OCI-LY1 (cell line): Measurements from ENCODE around the gene TPH2.

Source experiments
- H2AFZ ChIP-seq: fragments of 200-600 bp; sonication (generic), shearing (Covaris generic); 2 replicates; pipeline ENCODE4 v1.6.0; 2014; ENCODE audit warnings: antibody characterized with exemption, mild to moderate bottlenecking, low read length
- H3F3A ChIP-seq: fragments of 200-600 bp; sonication (generic), shearing (Covaris generic); 2 replicates; pipeline ENCODE4 v1.6.0; 2014; ENCODE audit warnings: mild to moderate bottlenecking, antibody characterized with exemption, low read length, moderate library complexity; ENCODE audit not compliant: insufficient read depth
- H3K27ac ChIP-seq: fragments of 200-600 bp; sonication (generic); 2 replicates; pipeline ENCODE4 v1.5.1; 2014; ENCODE audit warnings: low read length, mixed run types, mild to moderate bottlenecking, low read depth; ENCODE audit not compliant: poor library complexity, severe bottlenecking
- H3K27me3 ChIP-seq: fragments of 200-600 bp; sonication (generic); 2 replicates; pipeline ENCODE4 v1.6.0; 2014; ENCODE audit warnings: antibody characterized with exemption, mild to moderate bottlenecking, low read length, moderate library complexity; ENCODE audit not compliant: insufficient read depth
- H3K36me3 ChIP-seq: fragments of 200-600 bp; sonication (generic); 2 replicates; pipeline ENCODE4 v1.6.1; 2014; ENCODE audit warnings: mild to moderate bottlenecking, antibody characterized with exemption, low read length, moderate library complexity, mixed read lengths; ENCODE audit not compliant: insufficient read depth
- H3K4me1 ChIP-seq: fragments of 200-600 bp; sonication (generic); 2 replicates; pipeline ENCODE4 v1.5.1; 2014; ENCODE audit warnings: mild to moderate bottlenecking, low read length, moderate library complexity; ENCODE audit not compliant: insufficient read depth, severe bottlenecking
- H3K4me2 ChIP-seq: fragments of 200-600 bp; sonication (generic), shearing (Covaris generic); 2 replicates; pipeline ENCODE4 v1.6.1; 2014; ENCODE audit warnings: low read length
- H3K4me3 ChIP-seq: fragments of 200-600 bp; sonication (generic); 2 replicates; pipeline ENCODE4 v1.5.1; 2014; ENCODE audit warnings: low read length, low read depth, mild to moderate bottlenecking, mixed read lengths; ENCODE audit not compliant: poor library complexity, severe bottlenecking
- H3K79me2 ChIP-seq: fragments of 200-600 bp; shearing (Covaris generic); 2 replicates; pipeline ENCODE4 v1.6.1; 2016; ENCODE audit warnings: mixed run types, low read length, mixed read lengths; ENCODE audit not compliant: insufficient read depth
- H3K9ac ChIP-seq: fragments of 200-600 bp; sonication (generic), shearing (Covaris generic); 2 replicates; pipeline ENCODE4 v1.6.1; 2014; ENCODE audit warnings: mild to moderate bottlenecking, low read length, mixed read lengths
- H3K9me2 ChIP-seq: fragments of 200-600 bp; sonication (generic), shearing (Covaris generic); 2 replicates; pipeline ENCODE4 v1.6.1; 2014; ENCODE audit warnings: low read depth, mild to moderate bottlenecking, low read length, mixed read lengths
- H3K9me3 ChIP-seq: fragments of 200-600 bp; shearing (Covaris generic); 2 replicates; pipeline ENCODE4 v1.6.1; 2014; ENCODE audit warnings: low read length, mixed read lengths
- H4K20me1 ChIP-seq: fragments of 200-600 bp; sonication (generic), shearing (Covaris generic); 2 replicates; pipeline ENCODE4 v1.6.0; 2016; ENCODE audit warnings: mild to moderate bottlenecking, low read length; ENCODE audit not compliant: insufficient read depth
- EZH2 ChIP-seq: fragments of 200-600 bp; sonication (generic), shearing (Covaris generic); IDR thresholded peaks from 2 replicates; pipeline ENCODE4 v1.8.0; 2017; ENCODE audit warnings: borderline replicate concordance, mixed run types, mild to moderate bottlenecking, antibody characterized with exemption, low read length, moderate library complexity, mixed read lengths
- TF ChIP-seq, protein P1 (sequence below): fragments of 200-600 bp; sonication (generic), shearing (Covaris generic); IDR thresholded peaks from 2 replicates; pipeline ENCODE4 v1.5.1; 2017; ENCODE audit warnings: mild to moderate bottlenecking, antibody characterized with exemption, low read length, moderate library complexity, mixed read lengths

TPH2 gene

DNA sequence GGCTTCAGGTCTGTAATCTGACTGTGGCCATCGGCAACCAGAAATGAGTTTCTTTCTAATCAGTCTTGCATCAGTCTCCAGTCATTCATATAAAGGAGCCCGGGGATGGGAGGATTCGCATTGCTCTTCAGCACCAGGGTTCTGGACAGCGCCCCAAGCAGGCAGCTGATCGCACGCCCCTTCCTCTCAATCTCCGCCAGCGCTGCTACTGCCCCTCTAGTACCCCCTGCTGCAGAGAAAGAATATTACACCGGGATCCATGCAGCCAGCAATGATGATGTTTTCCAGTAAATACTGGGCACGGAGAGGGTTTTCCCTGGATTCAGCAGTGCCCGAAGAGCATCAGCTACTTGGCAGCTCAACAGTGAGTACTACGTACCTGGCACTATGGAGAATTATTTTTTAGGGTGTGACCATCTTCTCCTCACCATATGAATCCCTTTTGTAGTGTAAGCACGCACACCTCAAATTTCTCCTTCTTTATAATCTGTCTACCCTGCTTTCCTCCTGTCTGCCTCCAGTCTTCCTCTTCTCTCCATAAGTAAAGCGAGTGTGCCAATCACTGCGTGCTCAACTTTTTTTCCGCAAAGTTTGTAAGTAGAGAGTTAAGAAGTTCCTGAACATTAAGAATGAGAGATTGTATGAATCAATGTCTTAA lies at the start of gene TPH2:
Gene TPH2, plus strand, starts transcription at position 118 of the 658 bp plus-strand sequence. Its CDS starts 142 bp downstream, at position 260.
- Histone ChIP-seq H3K27ac (no peak within 1 kb of the TSS), H3K79me2 (no peaks in the 10 kb centered on the region), H3K4me2 (no peak within 1 kb of the TSS)

DNA sequence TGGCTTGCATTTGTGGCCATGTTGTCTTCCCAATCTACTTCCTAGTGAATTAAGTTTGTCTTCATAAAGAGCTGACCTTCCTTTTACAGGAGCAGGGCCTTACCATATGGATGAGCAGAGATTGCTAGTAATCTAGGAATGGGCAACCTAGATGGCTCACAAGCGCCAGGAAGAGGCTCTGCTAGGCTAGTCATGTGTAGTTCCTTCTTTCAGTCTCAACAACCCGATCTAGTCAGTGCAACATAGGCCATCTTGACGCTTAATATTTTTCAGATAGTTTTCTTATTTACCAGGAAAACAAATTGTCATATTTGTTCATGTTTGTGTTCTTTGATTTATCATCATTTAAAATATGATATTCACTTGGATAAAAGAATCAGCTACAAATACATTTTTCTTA lies 48.2 kb upstream of the TPH2 start:
- Histone ChIP-seq H3K27ac (no peak overlapping the region), H3K9ac (no peak overlapping the region), H2AFZ (no peak overlapping the region), H3K9me2 (no peaks in the 10 kb centered on the region), H3K9me3 (no peaks in the 10 kb centered on the region), H3K36me3 (peaks cover 18% of the 10 kb centered on the region), H3K4me2 (no peak overlapping the region), H3K27me3 (no peaks in the 10 kb centered on the region), H3K4me1 (no peaks in the 10 kb centered on the region), H3F3A (no peaks in the 10 kb centered on the region), H4K20me1 (no peaks in the 10 kb centered on the region), H3K4me3 (no peak overlapping the region), H3K79me2 (no peaks in the 10 kb centered on the region)
- no peak for TF ChIP-seq EZH2
- TF ChIP-seq, protein P1, sequence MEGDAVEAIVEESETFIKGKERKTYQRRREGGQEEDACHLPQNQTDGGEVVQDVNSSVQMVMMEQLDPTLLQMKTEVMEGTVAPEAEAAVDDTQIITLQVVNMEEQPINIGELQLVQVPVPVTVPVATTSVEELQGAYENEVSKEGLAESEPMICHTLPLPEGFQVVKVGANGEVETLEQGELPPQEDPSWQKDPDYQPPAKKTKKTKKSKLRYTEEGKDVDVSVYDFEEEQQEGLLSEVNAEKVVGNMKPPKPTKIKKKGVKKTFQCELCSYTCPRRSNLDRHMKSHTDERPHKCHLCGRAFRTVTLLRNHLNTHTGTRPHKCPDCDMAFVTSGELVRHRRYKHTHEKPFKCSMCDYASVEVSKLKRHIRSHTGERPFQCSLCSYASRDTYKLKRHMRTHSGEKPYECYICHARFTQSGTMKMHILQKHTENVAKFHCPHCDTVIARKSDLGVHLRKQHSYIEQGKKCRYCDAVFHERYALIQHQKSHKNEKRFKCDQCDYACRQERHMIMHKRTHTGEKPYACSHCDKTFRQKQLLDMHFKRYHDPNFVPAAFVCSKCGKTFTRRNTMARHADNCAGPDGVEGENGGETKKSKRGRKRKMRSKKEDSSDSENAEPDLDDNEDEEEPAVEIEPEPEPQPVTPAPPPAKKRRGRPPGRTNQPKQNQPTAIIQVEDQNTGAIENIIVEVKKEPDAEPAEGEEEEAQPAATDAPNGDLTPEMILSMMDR, result no peak

More for the DNA sequence above, at the start of gene TPH2:
- Histone ChIP-seq H2AFZ (no peak within 1 kb of the TSS), H4K20me1 (no peaks in the 10 kb centered on the region), H3K9ac (no peak within 1 kb of the TSS), H3K4me3 (no peak within 1 kb of the TSS), H3F3A (no peaks in the 10 kb centered on the region), H3K9me2 (no peaks in the 10 kb centered on the region), H3K9me3 (no peaks in the 10 kb centered on the region), H3K4me1 (no peaks in the 10 kb centered on the region), H3K27me3 (no peaks in the 10 kb centered on the region), H3K36me3 (no peaks in the 10 kb centered on the region)
- TF ChIP-seq EZH2, result no peak
- TF ChIP-seq, protein P1, result peak; percentile 85

DNA sequence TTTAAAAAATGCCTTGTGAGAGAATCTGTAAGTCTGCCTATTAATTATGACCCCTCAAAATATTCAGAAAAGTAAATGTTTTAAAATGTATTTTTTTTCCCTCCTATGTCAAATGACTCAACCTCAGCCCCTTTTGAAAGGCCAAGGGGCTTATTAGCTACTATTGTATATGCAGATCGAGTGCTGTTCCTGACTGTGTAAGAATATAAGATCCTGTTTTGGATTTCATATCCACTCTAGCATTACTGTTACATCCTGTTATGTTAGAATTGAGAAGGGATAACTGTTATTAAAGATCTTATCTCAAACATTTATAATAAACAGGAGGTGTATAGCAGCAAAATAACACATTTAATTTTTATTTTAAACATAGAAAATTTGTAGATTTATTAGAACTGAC lies 46.6 kb upstream of the TPH2 start:
- no peak for TF ChIP-seq EZH2
- TF ChIP-seq, protein P1, result no peak
- no peak overlapping the region for H3K9ac ChIP-seq
- no peaks in the 10 kb centered on the region for H4K20me1 ChIP-seq
- no peak overlapping the region for H2AFZ ChIP-seq
- no peaks in the 10 kb centered on the region for H3K79me2 ChIP-seq
- H3K4me2 ChIP-seq, result no peak overlapping the region
- no peaks in the 10 kb centered on the region for H3K27me3 ChIP-seq
- peaks cover 23% of the 10 kb centered on the region; the same call in 1 of the 2 replicates for H3K36me3 ChIP-seq
- H3K9me3 ChIP-seq, result no peaks in the 10 kb centered on the region
- H3K4me1 ChIP-seq, result no peaks in the 10 kb centered on the region
- H3K27ac ChIP-seq, result no peak overlapping the region
- H3K4me3 ChIP-seq, result no peak overlapping the region
- no peaks in the 10 kb centered on the region for H3K9me2 ChIP-seq
- H3F3A ChIP-seq, result no peaks in the 10 kb centered on the region
